ENCODE results near the gene MGLL.

DNA sequence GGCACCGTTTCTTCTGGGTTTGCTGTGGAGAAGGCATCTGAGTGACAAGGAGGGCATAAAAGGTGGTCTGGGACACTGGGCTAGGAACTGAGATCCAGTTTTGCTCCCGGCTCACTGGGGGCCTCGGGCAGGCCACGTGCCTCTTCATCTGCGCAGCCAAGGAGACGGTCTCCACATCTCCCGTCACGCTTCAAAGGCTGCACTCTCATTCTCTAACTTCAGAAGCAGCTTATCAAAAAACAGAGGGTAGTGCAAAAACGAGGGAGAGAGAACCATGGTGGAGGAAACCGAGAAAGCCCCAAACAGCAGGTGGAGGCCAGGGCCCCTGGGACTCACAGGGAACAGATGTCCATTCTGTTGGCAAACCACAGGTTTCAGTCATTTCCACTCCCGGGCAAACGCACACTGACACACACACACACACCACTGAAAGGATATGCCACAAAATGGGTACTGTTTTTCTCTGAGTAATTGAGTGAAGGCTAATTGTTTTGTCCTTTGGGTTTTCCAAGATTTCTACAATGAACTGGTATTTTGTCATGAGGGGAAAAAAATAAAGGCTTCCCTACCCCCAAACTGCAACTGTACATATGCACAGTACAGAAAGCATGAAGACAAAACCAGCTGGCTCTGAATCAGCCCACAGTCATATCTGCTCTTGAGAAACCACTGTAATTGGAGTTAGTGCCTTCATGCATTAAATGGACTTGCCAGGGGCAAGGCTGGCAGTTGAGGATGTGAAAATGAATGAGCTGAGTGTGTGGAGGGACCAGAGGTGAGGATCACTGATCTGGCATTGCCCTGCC is 71.9 kb downstream of the MGLL start:
- TF ChIP-seq, protein P1, sequence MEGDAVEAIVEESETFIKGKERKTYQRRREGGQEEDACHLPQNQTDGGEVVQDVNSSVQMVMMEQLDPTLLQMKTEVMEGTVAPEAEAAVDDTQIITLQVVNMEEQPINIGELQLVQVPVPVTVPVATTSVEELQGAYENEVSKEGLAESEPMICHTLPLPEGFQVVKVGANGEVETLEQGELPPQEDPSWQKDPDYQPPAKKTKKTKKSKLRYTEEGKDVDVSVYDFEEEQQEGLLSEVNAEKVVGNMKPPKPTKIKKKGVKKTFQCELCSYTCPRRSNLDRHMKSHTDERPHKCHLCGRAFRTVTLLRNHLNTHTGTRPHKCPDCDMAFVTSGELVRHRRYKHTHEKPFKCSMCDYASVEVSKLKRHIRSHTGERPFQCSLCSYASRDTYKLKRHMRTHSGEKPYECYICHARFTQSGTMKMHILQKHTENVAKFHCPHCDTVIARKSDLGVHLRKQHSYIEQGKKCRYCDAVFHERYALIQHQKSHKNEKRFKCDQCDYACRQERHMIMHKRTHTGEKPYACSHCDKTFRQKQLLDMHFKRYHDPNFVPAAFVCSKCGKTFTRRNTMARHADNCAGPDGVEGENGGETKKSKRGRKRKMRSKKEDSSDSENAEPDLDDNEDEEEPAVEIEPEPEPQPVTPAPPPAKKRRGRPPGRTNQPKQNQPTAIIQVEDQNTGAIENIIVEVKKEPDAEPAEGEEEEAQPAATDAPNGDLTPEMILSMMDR (IDR thresholded peaks at IDR 0.05; ENCODE audit: insufficient read depth, low read length) = no peak
- no peak for TF ChIP-seq POLR2AphosphoS5 (IDR thresholded peaks at IDR 0.05; ENCODE audit: low read depth)
- no peak for TF ChIP-seq SPI1 (IDR thresholded peaks at IDR 0.05; ENCODE audit: borderline replicate concordance, low read depth)
- TF ChIP-seq GABPA (IDR thresholded peaks at IDR 0.05; ENCODE audit: low read depth) = no peak

Measured in HL-60 (cell line).